NCI-H1930 (cell line): ENCODE data around the gene FAM184B.

Experiments used
- DNase-seq, 2 experiments: peaks; one replicate each; lab custom pipeline; 2025; lab: John Stamatoyannopoulos, UW

Gene FAM184B

DNA sequence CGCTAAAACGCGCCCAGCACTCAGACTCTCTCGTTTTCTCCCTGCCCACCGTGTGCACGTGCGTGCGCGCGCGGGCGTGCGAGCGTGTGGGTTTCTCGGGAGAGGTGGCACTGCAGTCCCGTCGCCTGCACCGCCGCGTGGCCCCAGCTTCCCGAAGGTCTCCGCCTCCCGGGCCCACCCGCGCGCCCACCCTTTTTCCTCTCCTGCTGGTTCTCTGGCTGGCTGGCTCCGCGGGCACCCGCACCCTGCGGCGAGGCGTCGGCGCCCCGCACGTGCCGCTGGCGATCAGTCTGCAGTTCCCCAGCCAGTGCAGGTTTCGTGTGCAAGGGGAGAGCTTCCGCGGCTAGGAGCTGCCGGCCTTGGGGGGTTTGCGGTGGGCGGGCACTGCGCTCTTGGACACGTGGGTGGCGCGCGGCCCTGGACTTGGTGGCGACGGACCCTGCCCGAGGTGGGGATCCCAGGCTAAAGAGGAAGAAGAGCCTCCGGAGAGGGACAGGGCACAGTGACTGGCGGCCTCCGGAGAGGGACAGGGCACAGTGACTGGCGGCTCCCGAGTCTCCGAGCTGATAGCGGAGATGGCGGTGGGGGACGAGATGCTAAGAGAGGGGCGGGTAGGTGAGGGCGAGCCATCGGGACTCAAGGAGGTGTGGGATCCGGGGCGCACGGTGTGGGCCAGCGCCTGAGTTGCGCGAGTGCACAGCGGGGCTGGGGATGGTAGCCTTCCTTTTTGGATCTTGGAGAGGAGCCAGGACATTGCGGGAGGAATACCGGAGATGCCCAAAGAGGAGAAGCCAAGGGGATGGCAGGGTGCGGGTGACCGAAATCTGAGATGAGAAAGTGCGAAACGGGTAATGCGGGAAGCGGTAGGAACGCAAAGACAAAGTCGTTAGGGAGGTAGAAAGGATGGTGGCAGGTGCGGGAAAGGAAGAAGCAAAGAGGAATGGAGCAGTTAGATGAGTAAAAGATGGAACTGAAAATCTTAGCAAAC, at the start of gene FAM184B:
Gene FAM184B, minus strand, starts transcription at position 322 of the 988 bp plus-strand sequence. CDS start 322 bp downstream, outside the sequence.
- no peak for DNase-seq

DNA sequence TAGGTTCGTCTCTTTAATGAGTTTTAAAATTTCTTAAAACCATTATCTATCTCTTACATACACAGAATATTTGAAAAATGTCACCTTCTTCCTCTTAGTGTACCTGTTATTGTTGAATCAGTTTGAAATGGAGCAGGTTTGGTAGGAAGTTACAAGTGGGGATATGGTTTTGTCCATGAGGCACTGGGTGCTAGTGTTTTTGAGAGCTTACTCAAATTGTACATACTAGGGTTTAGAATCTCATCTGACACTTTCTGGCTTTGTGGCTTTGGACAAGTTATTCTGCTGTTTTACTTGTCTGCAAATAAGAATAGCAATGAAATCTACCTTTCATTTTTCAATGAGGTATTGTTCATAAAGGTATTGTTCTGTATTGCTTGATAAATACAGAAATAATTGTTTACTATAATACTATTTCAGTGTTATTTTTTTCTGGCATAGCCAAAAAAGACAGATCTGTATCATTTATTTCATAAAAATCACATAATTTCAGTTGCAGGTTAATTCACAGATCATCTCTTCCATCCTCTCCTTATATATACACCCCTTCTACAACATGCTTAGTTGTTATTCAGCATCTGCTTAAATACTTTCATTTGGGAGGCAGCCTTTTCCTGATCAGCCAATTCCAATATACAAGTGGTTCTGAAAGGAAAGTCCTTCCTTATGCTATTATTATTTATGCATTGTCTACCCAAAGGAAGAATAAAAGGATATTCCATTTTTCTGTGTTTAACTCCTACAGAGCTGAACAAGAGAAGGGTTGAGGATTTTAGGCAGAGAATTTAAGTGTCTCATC, 42.6 kb upstream of the FAM184B start:
- no peak for DNase-seq

- no peak for DNase-seq
These were observed 35.6 kb upstream of the FAM184B start for GRCh38 chr4:17817027-17817426.

- no peak for DNase-seq
These were observed 34.7 kb upstream of the FAM184B start for GRCh38 chr4:17816142-17816541.

- DNase-seq: no peak
These were observed 32.7 kb upstream of the FAM184B start for GRCh38 chr4:17814140-17814539.

DNA sequence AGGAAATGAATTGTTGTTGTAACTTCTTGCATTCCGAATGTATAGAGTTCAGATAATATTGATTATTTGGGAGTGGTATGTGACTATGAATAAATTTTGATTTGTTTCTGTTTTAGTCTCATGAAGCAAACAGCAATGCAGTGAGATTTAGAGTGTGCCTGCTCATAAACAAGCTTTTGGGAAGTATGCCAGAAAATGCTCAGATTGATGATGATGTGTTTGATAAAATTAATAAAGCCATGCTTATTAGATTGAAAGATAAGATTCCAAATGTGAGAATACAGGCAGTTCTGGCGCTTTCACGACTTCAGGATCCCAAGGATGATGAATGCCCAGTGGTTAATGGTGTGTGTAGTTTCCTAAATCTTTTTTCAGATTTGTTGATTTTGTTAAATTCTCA, 31.4 kb upstream of the FAM184B start:
- no peak for DNase-seq

GRCh38 chr4:17812125-17812524, 30.7 kb upstream of the FAM184B start:
- DNase-seq: no peak

- DNase-seq: no peak
These were observed 29.7 kb upstream of the FAM184B start for GRCh38 chr4:17811078-17811603.

GRCh38 chr4:17810260-17811077, 29.0 kb upstream of the FAM184B start, which contains the start of the genes DCAF16 and NCAPG:
DCAF16 (minus strand) TSS chr4:17810757; CDS start chr4:17804141, 6,616 bp downstream.
NCAPG (plus strand) TSS chr4:17810979; CDS start chr4:17811078, 99 bp downstream.
- peak; percentile 98 to 99 for DNase-seq

DNA sequence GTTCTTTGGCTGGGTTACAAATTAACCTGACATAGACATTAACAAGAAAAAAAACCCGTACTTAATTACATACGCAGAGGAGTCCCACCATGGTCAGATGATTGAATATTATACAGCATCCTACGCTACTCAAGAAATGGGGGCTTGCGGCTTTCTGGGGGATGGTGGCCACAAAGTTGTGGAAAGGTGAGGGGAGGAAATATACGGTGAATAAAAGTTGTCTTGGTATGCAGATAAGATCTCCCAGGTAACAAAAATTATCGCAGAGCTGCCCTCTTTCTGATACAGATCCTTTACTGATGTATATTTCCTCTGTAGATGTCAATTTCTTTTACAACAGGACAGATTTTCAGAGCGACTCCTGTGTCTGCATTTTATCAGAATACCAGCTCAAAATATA, 28.2 kb upstream of the FAM184B start:
- no peak for DNase-seq

DNA sequence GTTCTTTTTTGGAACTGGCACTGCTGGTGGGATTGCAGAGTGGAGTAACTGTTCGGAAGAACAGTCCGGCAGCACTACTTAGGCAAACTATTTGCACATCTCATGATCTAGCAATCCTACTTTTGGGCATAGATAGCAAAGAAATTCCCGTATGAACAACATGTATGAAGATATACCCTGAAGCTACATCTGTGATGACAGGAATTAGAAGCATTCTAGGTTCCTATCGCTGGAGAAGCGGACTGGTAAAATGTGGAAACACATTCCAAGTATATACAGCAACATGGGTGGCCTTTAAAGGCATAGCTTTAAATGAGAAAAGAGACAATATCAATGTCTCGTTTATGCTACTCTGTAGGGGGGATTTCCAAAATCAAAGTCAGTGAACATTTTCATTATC, 26.0 kb upstream of the FAM184B start:
- no peak for DNase-seq

DNA sequence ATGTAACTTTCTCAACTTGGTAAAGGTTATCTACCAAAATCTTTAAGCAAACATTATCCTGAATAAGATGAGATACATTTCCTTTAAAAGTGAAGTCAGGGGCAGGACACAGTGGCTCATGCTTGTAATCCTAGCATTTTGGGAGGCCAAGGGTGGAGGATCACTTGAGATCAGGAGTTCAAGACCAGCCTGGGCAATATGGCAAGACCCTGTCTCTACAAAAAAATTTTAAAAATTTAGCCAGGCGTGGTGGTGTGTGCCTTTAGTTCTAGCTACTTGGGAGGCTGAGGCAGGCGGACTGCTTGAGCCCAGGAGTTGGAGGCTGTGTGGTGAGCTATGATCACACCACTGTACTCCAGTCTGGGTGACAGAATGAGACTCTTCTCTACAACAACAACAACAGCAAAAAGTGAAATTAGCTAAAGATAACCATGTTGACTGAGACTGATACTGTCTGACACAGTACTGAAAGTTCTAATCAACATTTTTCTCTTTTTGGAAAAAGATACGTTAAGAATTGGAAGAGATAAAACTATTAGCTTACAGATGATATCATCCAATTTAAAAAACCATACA, 24.2 kb upstream of the FAM184B start:
- DNase-seq: no peak

GRCh38 chr4:17797808-17798207, 16.4 kb upstream of the FAM184B start:
- DNase-seq: no peak

GRCh38 chr4:17794730-17795129, 13.3 kb upstream of the FAM184B start:
- DNase-seq: no peak

- no peak for DNase-seq
These were observed 7.5 kb upstream of the FAM184B start for GRCh38 chr4:17788956-17789355.

DNA sequence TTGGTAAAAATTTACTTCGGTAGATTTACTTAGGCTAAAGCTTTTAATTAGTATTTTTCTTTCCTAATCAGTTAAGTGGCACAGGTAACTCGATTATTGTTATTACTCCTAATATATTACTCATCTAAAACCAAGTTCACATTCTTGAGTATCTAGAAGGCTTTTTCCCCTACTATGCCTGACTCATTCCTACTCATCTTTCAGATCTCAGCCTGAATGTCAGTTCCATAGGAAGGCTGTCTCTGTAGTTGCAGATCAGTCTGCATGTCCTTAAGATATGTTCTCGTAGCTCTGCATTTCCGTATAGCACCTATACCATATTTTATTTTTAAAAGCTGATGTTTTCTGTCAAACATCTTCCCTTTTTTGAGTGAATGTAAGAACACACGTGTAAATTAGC, 5.9 kb upstream of the FAM184B start:
- no peak for DNase-seq

DNA sequence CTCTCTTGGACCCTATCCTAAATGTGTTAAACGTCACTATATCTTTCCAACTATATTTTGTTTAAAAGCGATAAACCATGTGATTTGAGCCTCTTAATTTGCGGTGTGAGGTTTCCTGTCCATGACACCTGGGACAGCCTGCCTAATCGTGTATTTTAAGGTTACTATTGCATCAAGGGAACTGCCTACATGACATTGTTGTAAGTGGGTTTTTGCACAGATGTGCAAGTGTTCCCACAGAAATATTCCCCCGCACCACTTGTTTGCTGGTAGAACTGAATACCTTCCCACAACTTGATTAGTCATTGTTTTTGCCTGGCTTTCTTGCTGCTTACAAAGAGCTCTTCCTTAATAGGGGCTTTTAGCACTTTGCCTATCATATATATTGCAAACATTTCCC, 5.1 kb upstream of the FAM184B start:
- no peak for DNase-seq

DNA sequence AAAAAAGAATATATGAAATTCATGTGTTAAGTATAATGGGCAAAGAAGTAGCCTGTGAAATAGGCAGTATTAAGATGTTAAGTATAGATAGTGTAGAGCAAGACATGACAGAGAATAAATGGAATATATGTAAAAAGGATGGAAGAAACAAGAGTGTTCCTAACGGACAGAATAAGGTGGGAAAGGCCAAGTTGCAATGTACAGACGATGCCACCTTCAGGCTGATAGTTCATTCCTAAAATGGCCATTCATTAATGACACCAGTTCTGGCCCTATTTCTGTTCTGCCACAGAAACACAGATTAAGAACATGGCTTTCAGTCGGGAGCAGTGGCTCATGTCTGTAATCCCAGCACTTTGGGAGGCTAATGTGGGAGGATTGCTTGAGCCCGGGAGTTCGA, 4.4 kb upstream of the FAM184B start:
- DNase-seq: no peak

- DNase-seq: no peak
These were observed 721 bp downstream of the FAM184B start for GRCh38 chr4:17780501-17781299.

GRCh38 chr4:17778431-17778830, 3.0 kb downstream of the FAM184B start:
- no peak for DNase-seq
